DMS114 treated with DMSO at 0.1 percent for 48 hours (cell line): Measurements from ENCODE around the gene GXYLT1.
"Not testable (repeated sequence)": the region's sequence is repeated elsewhere in the genome, so short reads cannot be mapped to it uniquely, and the experiment has no call there.

Experiments used
- DNase-seq: peaks from one replicate; lab custom pipeline; 2025; ENCODE audit not compliant: unreplicated experiment; lab: John Stamatoyannopoulos, UW

The GXYLT1 gene

GRCh38 chr12:42145197-42145549 lies 499 bp upstream of the GXYLT1 start:
- DNase-seq: peak; percentile 50

- no peak for DNase-seq
Measured at GRCh38 chr12:42144158-42144407, 591 bp downstream of the GXYLT1 start.

GRCh38 chr12:42143452-42144157 lies 1.1 kb downstream of the GXYLT1 start:
- DNase-seq: no peak

- no peak for DNase-seq
Measured at GRCh38 chr12:42141981-42142606, 2.6 kb downstream of the GXYLT1 start.

GRCh38 chr12:42140901-42141300 lies 3.8 kb downstream of the GXYLT1 start:
- peak; percentile 25 for DNase-seq

GRCh38 chr12:42135259-42135814 lies 9.3 kb downstream of the GXYLT1 start:
- DNase-seq: no peak

- no peak for DNase-seq
Measured at GRCh38 chr12:42130672-42131402, 13.8 kb downstream of the GXYLT1 start.

GRCh38 chr12:42129595-42130204 lies 15.0 kb downstream of the GXYLT1 start:
- DNase-seq: peak; percentile 80

- DNase-seq: no peak
Measured at GRCh38 chr12:42128888-42129287, 15.8 kb downstream of the GXYLT1 start.

GRCh38 chr12:42128327-42128726 lies 16.3 kb downstream of the GXYLT1 start:
- DNase-seq: no peak

GRCh38 chr12:42126963-42127362 lies 17.7 kb downstream of the GXYLT1 start:
- no peak for DNase-seq

- no peak for DNase-seq
Measured at GRCh38 chr12:42125388-42125767, 19.3 kb downstream of the GXYLT1 start.

- peak; percentile 28 for DNase-seq
Measured at GRCh38 chr12:42124764-42125387, 19.8 kb downstream of the GXYLT1 start.

GRCh38 chr12:42119085-42119633 lies 25.5 kb downstream of the GXYLT1 start:
- no peak for DNase-seq

GRCh38 chr12:42118136-42118879 lies 26.4 kb downstream of the GXYLT1 start:
- no peak for DNase-seq

GRCh38 chr12:42109031-42109430 lies 35.6 kb downstream of the GXYLT1 start:
- no peak for DNase-seq

GRCh38 chr12:42106791-42107190 lies 37.9 kb downstream of the GXYLT1 start:
- DNase-seq: not testable (repeated sequence)

GRCh38 chr12:42104784-42105183 lies 39.9 kb downstream of the GXYLT1 start:
- no peak for DNase-seq

GRCh38 chr12:42104087-42104486 lies 40.6 kb downstream of the GXYLT1 start:
- no peak for DNase-seq

GRCh38 chr12:42103155-42103554 lies 41.5 kb downstream of the GXYLT1 start:
- no peak for DNase-seq
